ENCODE data around the gene UBE2D3. TPM values are rescaled to one million over a fixed set of nuclear protein-coding genes. Genes with fewer than 3 reads are reported as not detected.
A peak's percentile ranks its signal among the peaks of the same experiment; 100 is the strongest.

Gene UBE2D3
- total and polyA plus RNA-seq, 2 experiments from 2014 or later: 305 to 326 TPM

DNA sequence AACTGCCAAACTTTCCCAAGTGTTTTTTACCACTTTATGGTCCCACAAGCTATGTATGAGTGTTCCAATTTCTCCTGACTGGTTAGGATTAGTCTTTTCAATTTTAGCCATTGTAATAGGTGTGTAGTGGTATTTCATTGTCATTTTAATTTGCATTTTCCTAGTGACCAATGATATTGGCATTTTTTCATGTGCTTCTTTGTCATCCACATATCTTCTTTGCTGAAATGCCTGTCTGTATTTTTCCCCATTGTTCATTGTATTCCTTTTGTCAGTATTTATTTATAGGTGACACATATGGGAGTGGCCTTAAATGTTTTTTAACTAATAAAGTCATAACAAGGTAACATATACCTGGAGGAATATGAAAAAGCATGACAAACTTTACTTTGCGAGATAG lies 9.2 kb upstream of the UBE2D3 start:
- no peak for DNase-seq
- Histone ChIP-seq H4K20me1 (ENCODE audit: insufficient read depth) (no peaks in the 10 kb centered on the region), H3K4me1 (ENCODE audit: insufficient read depth) (no peaks in the 10 kb centered on the region), H3K27ac (no peak overlapping the region), H3K9me2 (ENCODE audit: insufficient read depth) (no peaks in the 10 kb centered on the region), H3K9ac (no peak overlapping the region), H3K4me2 (ENCODE audit: unreplicated experiment) (no peak overlapping the region), H3F3A (ENCODE audit: insufficient read depth) (no peaks in the 10 kb centered on the region), H3K27me3 (replicated peaks; ENCODE audit: insufficient read depth) (no peaks in the 10 kb centered on the region), H2AFZ (no peak overlapping the region), H3K9me3 (ENCODE audit: low read depth) (no peaks in the 10 kb centered on the region), H3K79me2 (ENCODE audit: insufficient read depth) (peaks cover 15% of the 10 kb centered on the region), H3K4me3 (no peak overlapping the region), H3K36me3 (ENCODE audit: low read depth) (no peaks in the 10 kb centered on the region)
- WGBS, 2 experiments (ENCODE audit: low coverage in 1 of 2, low lambda C conversion rate in 2 of 2, missing lambda C conversion rate in 2 of 2): 100% methylated on average over 1 of the region's 1 CpG
- no peak for TF ChIP-seq EZH2 (IDR thresholded peaks at IDR 0.05; ENCODE audit: insufficient read depth, poor library complexity, severe bottlenecking)
- TF ChIP-seq EZH2phosphoT487 (IDR thresholded peaks at IDR 0.05; ENCODE audit: insufficient read depth, low read depth): no peak
- in situ Hi-C loops (cut with MboI): no loop called here

DNA sequence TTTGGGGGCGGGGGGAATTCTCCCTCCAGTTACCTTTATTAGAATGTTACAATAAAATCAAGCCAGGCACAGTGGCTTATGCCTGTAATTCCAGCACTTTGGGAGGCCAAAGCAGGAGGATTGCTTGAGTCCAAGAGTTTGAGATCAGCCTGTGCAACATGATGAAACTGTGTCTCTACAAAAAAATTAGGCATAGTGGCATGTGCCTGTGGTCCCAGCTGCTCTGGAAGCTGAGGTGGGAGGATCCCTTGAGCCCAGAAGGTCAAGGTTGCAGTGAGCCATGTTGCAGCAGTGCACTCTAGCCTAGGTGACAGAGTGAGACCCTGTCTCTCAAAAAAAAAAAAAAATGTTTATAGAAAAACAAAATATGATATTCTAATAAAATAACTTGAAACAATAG lies 5.3 kb upstream of the UBE2D3 start:
- DNase-seq: no peak
- Histone ChIP-seq H3K4me2 (ENCODE audit: unreplicated experiment) (no peak overlapping the region), H3K4me1 (ENCODE audit: insufficient read depth) (peaks cover 12% of the 10 kb centered on the region), H4K20me1 (ENCODE audit: insufficient read depth) (no peaks in the 10 kb centered on the region), H3K4me3 (no peak overlapping the region), H3K27me3 (replicated peaks; ENCODE audit: insufficient read depth) (no peaks in the 10 kb centered on the region), H3K79me2 (ENCODE audit: insufficient read depth) (peaks cover 45% of the 10 kb centered on the region), H3K36me3 (ENCODE audit: low read depth) (no peaks in the 10 kb centered on the region), H3F3A (ENCODE audit: insufficient read depth) (peaks cover 12% of the 10 kb centered on the region), H3K9me3 (ENCODE audit: low read depth) (no peaks in the 10 kb centered on the region), H2AFZ (no peak overlapping the region), H3K9ac (no peak overlapping the region), H3K9me2 (ENCODE audit: insufficient read depth) (no peaks in the 10 kb centered on the region), H3K27ac (no peak overlapping the region)
- 95 to 100% methylated on average over 1 of the region's 1 CpG for WGBS, 2 experiments (ENCODE audit: low coverage in 1 of 2, low lambda C conversion rate in 2 of 2, missing lambda C conversion rate in 2 of 2)
- no peak for TF ChIP-seq EZH2 (IDR thresholded peaks at IDR 0.05; ENCODE audit: insufficient read depth, poor library complexity, severe bottlenecking)
- TF ChIP-seq EZH2phosphoT487 (IDR thresholded peaks at IDR 0.05; ENCODE audit: insufficient read depth, low read depth): no peak
- in situ Hi-C loops (cut with MboI): no loop called here

DNA sequence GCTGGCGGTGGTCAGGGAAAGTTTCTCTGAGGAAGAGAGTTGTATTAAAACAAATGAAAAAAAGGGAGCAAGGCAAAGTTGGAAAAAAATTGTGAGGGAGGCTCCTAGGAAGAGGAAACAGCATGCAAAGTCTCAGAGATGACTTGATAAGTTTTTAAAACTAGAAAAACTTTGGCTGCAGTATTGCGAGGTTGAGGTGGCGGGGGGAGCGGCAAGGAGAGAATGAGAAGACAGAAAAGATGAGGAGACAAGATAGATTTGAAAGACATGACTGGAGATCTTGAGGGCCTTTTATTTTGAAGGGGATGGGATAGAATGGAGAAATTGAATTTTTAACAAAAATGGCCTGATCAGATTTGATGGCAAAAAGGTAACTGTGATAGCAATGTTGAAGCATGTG lies 4.8 kb upstream of the UBE2D3 start:
- in situ Hi-C loops (cut with MboI): no loop called here
- peaks cover 45% of the 10 kb centered on the region for H3K79me2 ChIP-seq (ENCODE audit: insufficient read depth)
- H3F3A ChIP-seq (ENCODE audit: insufficient read depth): peaks cover 12% of the 10 kb centered on the region
- H3K27me3 ChIP-seq (replicated peaks; ENCODE audit: insufficient read depth): no peaks in the 10 kb centered on the region
- no peaks in the 10 kb centered on the region for H3K36me3 ChIP-seq (ENCODE audit: low read depth)
- H3K4me2 ChIP-seq (ENCODE audit: unreplicated experiment): no peak overlapping the region
- H2AFZ ChIP-seq: no peak overlapping the region
- 95 to 97% methylated on average over 4 of the region's 4 CpGs for WGBS, 2 experiments (ENCODE audit: low coverage in 1 of 2, low lambda C conversion rate in 2 of 2, missing lambda C conversion rate in 2 of 2)
- H3K4me1 ChIP-seq (ENCODE audit: insufficient read depth): peaks cover 12% of the 10 kb centered on the region
- no peak overlapping the region for H3K4me3 ChIP-seq
- TF ChIP-seq EZH2phosphoT487 (IDR thresholded peaks at IDR 0.05; ENCODE audit: insufficient read depth, low read depth) (no peak), EZH2 (IDR thresholded peaks at IDR 0.05; ENCODE audit: insufficient read depth, poor library complexity, severe bottlenecking) (no peak)
- no peak overlapping the region for H3K9ac ChIP-seq
- H3K9me2 ChIP-seq (ENCODE audit: insufficient read depth): no peaks in the 10 kb centered on the region
- H3K27ac ChIP-seq: no peak overlapping the region
- DNase-seq: no peak
- H4K20me1 ChIP-seq (ENCODE audit: insufficient read depth): no peaks in the 10 kb centered on the region
- no peaks in the 10 kb centered on the region for H3K9me3 ChIP-seq (ENCODE audit: low read depth)

DNA sequence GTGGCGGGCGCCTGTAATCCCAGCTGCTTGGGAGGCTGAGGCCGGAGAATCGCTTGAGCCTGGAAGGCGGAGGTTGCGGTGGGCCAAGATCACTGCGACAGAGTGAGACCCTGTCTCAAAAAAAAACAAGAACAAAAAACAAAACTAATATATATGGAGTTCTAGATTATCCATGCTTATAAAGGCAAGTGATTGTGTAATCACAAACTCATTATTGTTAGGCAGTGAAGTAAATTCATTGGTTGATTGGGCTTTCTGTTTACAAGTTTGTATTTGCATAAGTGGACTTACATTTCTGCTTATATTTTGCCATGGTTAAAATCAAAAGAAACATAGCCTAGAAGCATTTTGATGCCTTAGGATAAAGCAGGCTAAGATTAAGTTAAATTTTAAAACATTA lies 2.5 kb upstream of the UBE2D3 start:
- TF ChIP-seq EZH2phosphoT487 (IDR thresholded peaks at IDR 0.05; ENCODE audit: insufficient read depth, low read depth) (no peak), EZH2 (IDR thresholded peaks at IDR 0.05; ENCODE audit: insufficient read depth, poor library complexity, severe bottlenecking) (no peak)
- Histone ChIP-seq H3K4me3 (no peak overlapping the region), H3K27me3 (replicated peaks; ENCODE audit: insufficient read depth) (no peaks in the 10 kb centered on the region), H2AFZ (no peak overlapping the region), H3K27ac (no peak overlapping the region), H3K4me1 (ENCODE audit: insufficient read depth) (peaks cover 12% of the 10 kb centered on the region), H4K20me1 (ENCODE audit: insufficient read depth) (no peaks in the 10 kb centered on the region), H3K9me2 (ENCODE audit: insufficient read depth) (no peaks in the 10 kb centered on the region), H3K9ac (no peak overlapping the region), H3F3A (ENCODE audit: insufficient read depth) (peaks cover 32% of the 10 kb centered on the region), H3K79me2 (ENCODE audit: insufficient read depth) (peaks cover 57% of the 10 kb centered on the region), H3K9me3 (ENCODE audit: low read depth) (no peaks in the 10 kb centered on the region), H3K36me3 (ENCODE audit: low read depth) (no peaks in the 10 kb centered on the region), H3K4me2 (ENCODE audit: unreplicated experiment) (no peak overlapping the region)
- DNase-seq: no peak
- in situ Hi-C loops (cut with MboI): no loop called here
- WGBS, 2 experiments (ENCODE audit: low coverage in 1 of 2, low lambda C conversion rate in 2 of 2, missing lambda C conversion rate in 2 of 2): 96 to 98% methylated on average over 7 of the region's 7 CpGs

DNA sequence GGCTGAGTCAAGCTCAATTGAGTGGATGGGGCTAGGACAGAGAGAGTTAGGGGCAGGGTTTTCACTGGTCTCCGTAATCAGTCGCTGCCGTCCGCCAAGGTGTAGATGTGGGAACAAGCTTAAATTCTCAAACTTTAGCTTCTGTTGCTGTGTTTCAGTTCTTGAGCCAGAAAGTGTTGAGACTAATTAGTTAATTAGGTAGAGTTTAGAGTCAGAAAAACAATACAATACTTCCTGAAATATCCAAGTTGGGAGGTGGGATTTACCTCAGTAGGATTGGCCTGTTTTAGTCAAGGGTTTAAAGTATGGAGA lies 1.1 kb upstream of the UBE2D3 start:
- peak; percentile 45 for DNase-seq
- 0 to 2% methylated on average over 4 of the region's 4 CpGs for WGBS, 2 experiments (ENCODE audit: low coverage in 1 of 2, low lambda C conversion rate in 2 of 2, missing lambda C conversion rate in 2 of 2)
- in situ Hi-C loops (cut with MboI): no loop called here

More for the DNA sequence above, 1.1 kb upstream of the UBE2D3 start:
- peak overlapping the region; percentile 100 for H3K27ac ChIP-seq
- H3K79me2 ChIP-seq (ENCODE audit: insufficient read depth): peaks cover 70% of the 10 kb centered on the region
- peaks cover 10% of the 10 kb centered on the region for H4K20me1 ChIP-seq (ENCODE audit: insufficient read depth)
- peak overlapping the region; percentile 99 for H3K9ac ChIP-seq
- H3K4me2 ChIP-seq (ENCODE audit: unreplicated experiment): peak overlapping the region; percentile 84
- peak overlapping the region; percentile 96 for H3K4me3 ChIP-seq
- peak overlapping the region; percentile 90 for H2AFZ ChIP-seq
- no peaks in the 10 kb centered on the region for H3K27me3 ChIP-seq (replicated peaks; ENCODE audit: insufficient read depth)
- 0 out of 2 replicates have a peak, but pooled peaks cover 7% of the 10 kb centered on the region for H3K36me3 ChIP-seq (ENCODE audit: low read depth)
- peaks cover 45% of the 10 kb centered on the region for H3F3A ChIP-seq (ENCODE audit: insufficient read depth)
- H3K4me1 ChIP-seq (ENCODE audit: insufficient read depth): peaks cover 20% of the 10 kb centered on the region
- TF ChIP-seq EZH2phosphoT487 (IDR thresholded peaks at IDR 0.05; ENCODE audit: insufficient read depth, low read depth) (no peak), EZH2 (IDR thresholded peaks at IDR 0.05; ENCODE audit: insufficient read depth, poor library complexity, severe bottlenecking) (no peak)
- H3K9me2 ChIP-seq (ENCODE audit: insufficient read depth): no peaks in the 10 kb centered on the region
- H3K9me3 ChIP-seq (ENCODE audit: low read depth): no peaks in the 10 kb centered on the region
